OCI-LY1 (cell line): ENCODE data around the gene PRDM1.

Experiments used
- H2AFZ ChIP-seq: fragments of 200-600 bp; sonication (generic), shearing (Covaris generic); 2 replicates; pipeline ENCODE4 v1.6.0; 2014; ENCODE audit warnings: antibody characterized with exemption, mild to moderate bottlenecking, low read length
- H3F3A ChIP-seq: fragments of 200-600 bp; sonication (generic), shearing (Covaris generic); 2 replicates; pipeline ENCODE4 v1.6.0; 2014; ENCODE audit warnings: mild to moderate bottlenecking, antibody characterized with exemption, low read length, moderate library complexity; ENCODE audit not compliant: insufficient read depth
- H3K27ac ChIP-seq: fragments of 200-600 bp; sonication (generic); 2 replicates; pipeline ENCODE4 v1.5.1; 2014; ENCODE audit warnings: low read length, mixed run types, mild to moderate bottlenecking, low read depth; ENCODE audit not compliant: poor library complexity, severe bottlenecking
- H3K27me3 ChIP-seq: fragments of 200-600 bp; sonication (generic); 2 replicates; pipeline ENCODE4 v1.6.0; 2014; ENCODE audit warnings: antibody characterized with exemption, mild to moderate bottlenecking, low read length, moderate library complexity; ENCODE audit not compliant: insufficient read depth
- H3K36me3 ChIP-seq: fragments of 200-600 bp; sonication (generic); 2 replicates; pipeline ENCODE4 v1.6.1; 2014; ENCODE audit warnings: mild to moderate bottlenecking, antibody characterized with exemption, low read length, moderate library complexity, mixed read lengths; ENCODE audit not compliant: insufficient read depth
- H3K4me1 ChIP-seq: fragments of 200-600 bp; sonication (generic); 2 replicates; pipeline ENCODE4 v1.5.1; 2014; ENCODE audit warnings: mild to moderate bottlenecking, low read length, moderate library complexity; ENCODE audit not compliant: insufficient read depth, severe bottlenecking
- H3K4me2 ChIP-seq: fragments of 200-600 bp; sonication (generic), shearing (Covaris generic); 2 replicates; pipeline ENCODE4 v1.6.1; 2014; ENCODE audit warnings: low read length
- H3K4me3 ChIP-seq: fragments of 200-600 bp; sonication (generic); 2 replicates; pipeline ENCODE4 v1.5.1; 2014; ENCODE audit warnings: low read length, low read depth, mild to moderate bottlenecking, mixed read lengths; ENCODE audit not compliant: poor library complexity, severe bottlenecking
- H3K79me2 ChIP-seq: fragments of 200-600 bp; shearing (Covaris generic); 2 replicates; pipeline ENCODE4 v1.6.1; 2016; ENCODE audit warnings: mixed run types, low read length, mixed read lengths; ENCODE audit not compliant: insufficient read depth
- H3K9ac ChIP-seq: fragments of 200-600 bp; sonication (generic), shearing (Covaris generic); 2 replicates; pipeline ENCODE4 v1.6.1; 2014; ENCODE audit warnings: mild to moderate bottlenecking, low read length, mixed read lengths
- H3K9me2 ChIP-seq: fragments of 200-600 bp; sonication (generic), shearing (Covaris generic); 2 replicates; pipeline ENCODE4 v1.6.1; 2014; ENCODE audit warnings: low read depth, mild to moderate bottlenecking, low read length, mixed read lengths
- H3K9me3 ChIP-seq: fragments of 200-600 bp; shearing (Covaris generic); 2 replicates; pipeline ENCODE4 v1.6.1; 2014; ENCODE audit warnings: low read length, mixed read lengths
- H4K20me1 ChIP-seq: fragments of 200-600 bp; sonication (generic), shearing (Covaris generic); 2 replicates; pipeline ENCODE4 v1.6.0; 2016; ENCODE audit warnings: mild to moderate bottlenecking, low read length; ENCODE audit not compliant: insufficient read depth
- CTCF ChIP-seq: fragments of 200-600 bp; sonication (generic), shearing (Covaris generic); IDR thresholded peaks from 2 replicates; pipeline ENCODE4 v1.5.1; 2017; ENCODE audit warnings: mild to moderate bottlenecking, antibody characterized with exemption, low read length, moderate library complexity, mixed read lengths
- EZH2 ChIP-seq: fragments of 200-600 bp; sonication (generic), shearing (Covaris generic); IDR thresholded peaks from 2 replicates; pipeline ENCODE4 v1.8.0; 2017; ENCODE audit warnings: borderline replicate concordance, mixed run types, mild to moderate bottlenecking, antibody characterized with exemption, low read length, moderate library complexity, mixed read lengths

Gene PRDM1

GRCh38 chr6:106053484-106054205 is 32.5 kb upstream of the PRDM1 start:
- no peak overlapping the region for H2AFZ ChIP-seq
- no peak for TF ChIP-seq EZH2
- TF ChIP-seq CTCF, result no peak
- peaks cover 5% of the 10 kb centered on the region; the same call in 1 of the 2 replicates for H3K27me3 ChIP-seq
- no peak overlapping the region for H3K9ac ChIP-seq
- no peak overlapping the region for H3K4me2 ChIP-seq
- H4K20me1 ChIP-seq, result no peaks in the 10 kb centered on the region
- H3K4me3 ChIP-seq, result no peak overlapping the region
- no peaks in the 10 kb centered on the region for H3F3A ChIP-seq
- no peaks in the 10 kb centered on the region for H3K9me2 ChIP-seq
- H3K9me3 ChIP-seq, result no peaks in the 10 kb centered on the region
- no peak overlapping the region for H3K27ac ChIP-seq
- H3K36me3 ChIP-seq, result no peaks in the 10 kb centered on the region
- no peaks in the 10 kb centered on the region for H3K4me1 ChIP-seq
- no peaks in the 10 kb centered on the region for H3K79me2 ChIP-seq

DNA sequence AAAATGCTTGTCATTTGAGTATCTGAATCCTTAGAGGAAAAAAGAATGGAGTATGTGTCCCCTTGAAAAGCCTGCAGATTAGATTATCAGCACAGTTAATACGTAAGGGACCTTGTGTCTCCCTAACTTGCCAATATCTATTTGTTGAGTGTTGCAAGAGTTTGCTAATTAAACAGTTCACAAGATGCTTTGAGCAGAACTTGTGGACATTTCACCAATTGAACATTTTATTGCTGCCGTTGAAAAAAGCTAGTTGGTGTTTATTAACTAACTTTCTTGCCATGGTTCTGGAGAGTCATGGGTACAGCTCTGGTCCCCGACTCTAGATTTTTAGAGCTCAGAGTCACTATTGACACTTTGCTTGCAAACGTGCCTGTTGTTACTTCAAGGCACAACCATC is 30.6 kb upstream of the PRDM1 start:
- H3K27ac ChIP-seq, result no peak overlapping the region
- H3K79me2 ChIP-seq, result no peaks in the 10 kb centered on the region
- no peak overlapping the region for H3K4me3 ChIP-seq
- no peaks in the 10 kb centered on the region for H4K20me1 ChIP-seq
- H3K36me3 ChIP-seq, result no peaks in the 10 kb centered on the region
- H3F3A ChIP-seq, result no peaks in the 10 kb centered on the region
- no peaks in the 10 kb centered on the region for H3K9me2 ChIP-seq
- no peak overlapping the region for H2AFZ ChIP-seq
- no peak for TF ChIP-seq EZH2
- TF ChIP-seq CTCF, result no peak
- H3K9me3 ChIP-seq, result no peaks in the 10 kb centered on the region
- H3K4me2 ChIP-seq, result no peak overlapping the region
- H3K4me1 ChIP-seq, result no peaks in the 10 kb centered on the region
- no peaks in the 10 kb centered on the region for H3K27me3 ChIP-seq
- no peak overlapping the region for H3K9ac ChIP-seq

DNA sequence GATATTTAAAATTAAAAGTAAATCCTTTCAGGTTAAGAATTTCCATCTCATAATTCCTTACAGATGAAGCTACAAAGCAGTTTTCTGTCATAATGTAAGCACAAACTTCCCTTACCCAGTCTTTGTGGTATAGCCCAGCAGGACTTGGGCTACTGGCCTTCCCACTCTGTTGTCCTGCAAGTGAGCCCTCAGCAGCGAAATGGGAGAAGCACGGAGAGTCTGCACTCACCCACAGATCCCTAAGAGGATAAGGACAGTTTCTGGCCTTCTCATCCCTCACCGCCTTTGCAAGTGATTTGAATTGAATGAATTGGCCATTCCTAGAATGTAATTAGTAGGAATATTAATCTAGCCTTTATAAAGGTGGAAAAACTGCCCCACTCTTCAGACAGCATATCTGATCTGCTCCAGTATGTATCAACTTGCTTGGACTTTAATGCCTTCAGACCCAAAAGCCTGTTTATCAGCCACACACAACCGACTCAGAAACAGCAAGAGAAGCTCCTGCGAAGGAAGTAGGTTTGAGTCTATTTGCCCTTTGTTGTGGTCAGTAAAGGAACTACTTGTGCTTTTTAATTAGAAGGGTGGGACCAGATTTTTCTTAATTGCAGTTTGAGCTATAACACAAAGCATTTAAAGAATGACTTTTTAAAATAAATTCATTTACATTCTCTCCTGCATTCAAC is 29.9 kb upstream of the PRDM1 start:
- H3K4me2 ChIP-seq, result no peak overlapping the region

More for the DNA sequence above, 29.9 kb upstream of the PRDM1 start:
- no peaks in the 10 kb centered on the region for H3K9me2 ChIP-seq
- H3K4me1 ChIP-seq, result no peaks in the 10 kb centered on the region
- no peaks in the 10 kb centered on the region for H3K27me3 ChIP-seq
- no peak overlapping the region for H3K27ac ChIP-seq
- H3F3A ChIP-seq, result no peaks in the 10 kb centered on the region
- TF ChIP-seq EZH2 (no peak), CTCF (no peak)
- H2AFZ ChIP-seq, result no peak overlapping the region
- H3K9me3 ChIP-seq, result no peaks in the 10 kb centered on the region
- H3K79me2 ChIP-seq, result no peaks in the 10 kb centered on the region
- no peak overlapping the region for H3K4me3 ChIP-seq
- H3K9ac ChIP-seq, result no peak overlapping the region
- H4K20me1 ChIP-seq, result no peaks in the 10 kb centered on the region
- H3K36me3 ChIP-seq, result no peaks in the 10 kb centered on the region
